Measurements from ENCODE around the gene TP63.

The TP63 gene

GRCh38 chr3:189883113-189883753 lies 252.0 kb downstream of the TP63 start:
- DNase-seq: no peak

DNA sequence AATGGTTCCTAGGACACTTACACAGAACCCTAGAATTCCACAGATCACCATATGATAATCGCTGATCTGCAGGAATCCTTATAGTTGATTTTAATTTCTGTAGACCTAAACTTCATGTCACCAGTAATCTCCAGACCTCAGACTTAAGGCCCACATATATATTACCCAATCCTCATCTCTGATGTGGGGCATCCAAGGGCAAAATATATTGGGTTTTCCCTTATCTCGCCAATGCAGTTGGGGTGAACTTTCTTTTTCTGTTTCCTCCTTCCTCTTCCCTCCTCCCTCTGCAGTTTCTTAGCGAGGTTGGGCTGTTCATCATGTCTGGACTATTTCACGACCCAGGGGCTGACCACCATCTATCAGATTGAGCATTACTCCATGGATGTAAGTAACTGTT lies 259.3 kb downstream of the TP63 start:
- DNase-seq: no peak

DNA sequence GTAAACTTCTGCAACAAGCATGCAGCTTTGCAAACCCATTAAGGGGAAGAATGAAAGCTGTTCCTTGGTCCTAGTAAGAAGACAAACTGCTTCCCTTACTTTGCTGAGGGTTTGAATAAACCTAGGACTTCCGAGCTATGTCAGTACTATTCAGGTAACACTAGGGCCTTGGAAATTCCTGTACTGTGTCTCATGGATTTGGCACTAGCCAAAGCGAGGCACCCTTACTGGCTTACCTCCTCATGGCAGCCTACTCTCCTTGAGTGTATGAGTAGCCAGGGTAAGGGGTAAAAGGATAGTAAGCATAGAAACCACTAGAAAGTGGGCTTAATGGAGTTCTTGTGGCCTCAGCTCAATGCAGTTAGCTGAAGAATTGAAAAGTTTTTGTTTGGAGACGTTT lies 265.3 kb downstream of the TP63 start:
- no peak for DNase-seq

GRCh38 chr3:189897406-189897805 lies 266.2 kb downstream of the TP63 start:
- no peak for DNase-seq

DNA sequence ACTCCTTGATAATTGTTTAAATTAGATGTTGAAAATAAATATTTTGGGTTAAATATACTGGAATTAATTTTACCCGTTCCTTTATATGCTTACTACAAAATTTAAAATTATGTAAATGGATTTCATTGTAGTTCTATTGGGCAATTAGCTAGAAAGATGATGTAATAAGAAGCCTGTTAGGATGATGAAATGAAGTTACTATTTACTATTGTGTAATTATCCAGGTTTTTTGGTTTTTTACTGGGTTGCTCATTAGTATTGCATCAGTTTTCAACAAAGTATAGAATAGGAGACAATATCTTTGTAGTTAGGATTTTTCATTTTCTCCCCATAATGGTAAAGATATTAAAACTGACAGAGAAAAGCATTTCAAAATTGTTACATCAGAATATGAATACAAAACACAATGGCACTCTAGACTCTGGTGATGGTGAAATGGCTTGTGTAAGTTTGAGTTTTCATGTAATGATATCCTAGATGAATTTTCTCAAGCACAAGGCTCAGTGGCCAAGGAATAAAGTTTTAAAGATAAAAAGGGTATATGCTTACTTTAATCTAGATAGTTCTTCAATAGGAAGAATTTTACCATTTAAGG lies 267.5 kb downstream of the TP63 start:
- DNase-seq: no peak

DNA sequence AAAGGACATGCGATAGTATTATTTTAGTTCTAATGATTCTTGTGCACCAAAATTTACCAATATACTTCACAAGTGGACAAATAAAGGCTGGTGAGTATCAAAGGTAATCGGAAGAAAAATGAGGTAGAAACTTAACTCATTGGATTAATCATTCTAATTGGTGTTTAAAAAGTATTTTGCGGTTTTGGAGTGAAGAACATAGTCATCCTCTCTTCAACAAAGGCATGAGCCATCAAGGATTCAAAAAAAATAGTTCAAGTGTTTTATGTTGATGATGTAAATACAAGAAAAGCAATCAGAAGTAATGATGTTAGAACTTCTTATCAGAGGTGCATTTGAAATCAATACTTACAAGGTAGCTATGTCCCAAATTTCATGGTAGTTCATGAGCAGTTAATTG lies 268.0 kb downstream of the TP63 start:
- DNase-seq: no peak

GRCh38 chr3:189900578-189900977 lies 269.4 kb downstream of the TP63 start:
- no peak for DNase-seq

GRCh38 chr3:189901481-189901880 lies 270.3 kb downstream of the TP63 start:
- no peak for DNase-seq

DNA sequence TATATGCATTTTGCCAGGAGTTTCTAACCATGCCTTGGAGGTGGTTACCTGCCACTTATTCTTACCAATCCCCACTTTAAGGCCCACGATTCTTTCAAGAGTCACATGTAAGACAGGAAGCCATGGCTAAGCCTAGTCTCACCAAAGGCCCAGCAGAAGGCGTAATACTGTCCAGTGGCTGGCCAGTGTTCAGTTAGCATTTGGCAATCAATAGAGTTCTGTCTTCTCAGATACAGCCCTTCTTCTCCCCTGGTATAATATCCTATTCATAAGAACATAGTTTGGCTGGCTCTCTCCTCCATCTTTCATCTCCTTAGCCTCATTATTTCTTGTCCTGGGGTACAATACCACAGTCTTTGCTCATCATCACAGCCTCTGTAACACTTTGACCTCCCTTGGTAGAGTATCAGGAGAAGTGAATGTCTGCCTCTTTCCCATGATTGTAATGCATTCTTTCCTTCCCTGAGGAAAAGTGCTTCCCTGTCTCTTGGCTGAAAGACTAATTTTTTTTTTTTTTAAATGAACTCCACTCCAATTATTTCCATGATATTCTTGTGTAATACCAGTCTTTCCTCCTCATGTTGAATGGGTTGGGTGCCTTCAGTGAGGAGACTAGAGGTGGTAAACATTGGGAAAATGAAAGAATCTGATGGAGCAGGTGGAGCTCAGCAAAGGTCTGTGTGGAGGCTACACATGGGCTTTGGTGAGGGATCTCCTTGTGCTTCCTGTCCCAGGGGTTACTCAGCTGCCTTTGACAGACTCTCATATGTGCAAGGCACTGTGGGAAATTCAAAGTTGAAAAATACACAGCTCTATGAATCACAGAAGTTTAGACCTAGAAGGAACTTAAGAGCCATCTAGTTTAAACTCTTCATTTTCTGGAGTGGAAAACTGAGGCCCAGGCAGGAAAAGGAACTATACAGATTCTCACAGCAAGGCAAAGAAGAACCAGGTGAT lies 271.3 kb downstream of the TP63 start:
- no peak for DNase-seq

DNA sequence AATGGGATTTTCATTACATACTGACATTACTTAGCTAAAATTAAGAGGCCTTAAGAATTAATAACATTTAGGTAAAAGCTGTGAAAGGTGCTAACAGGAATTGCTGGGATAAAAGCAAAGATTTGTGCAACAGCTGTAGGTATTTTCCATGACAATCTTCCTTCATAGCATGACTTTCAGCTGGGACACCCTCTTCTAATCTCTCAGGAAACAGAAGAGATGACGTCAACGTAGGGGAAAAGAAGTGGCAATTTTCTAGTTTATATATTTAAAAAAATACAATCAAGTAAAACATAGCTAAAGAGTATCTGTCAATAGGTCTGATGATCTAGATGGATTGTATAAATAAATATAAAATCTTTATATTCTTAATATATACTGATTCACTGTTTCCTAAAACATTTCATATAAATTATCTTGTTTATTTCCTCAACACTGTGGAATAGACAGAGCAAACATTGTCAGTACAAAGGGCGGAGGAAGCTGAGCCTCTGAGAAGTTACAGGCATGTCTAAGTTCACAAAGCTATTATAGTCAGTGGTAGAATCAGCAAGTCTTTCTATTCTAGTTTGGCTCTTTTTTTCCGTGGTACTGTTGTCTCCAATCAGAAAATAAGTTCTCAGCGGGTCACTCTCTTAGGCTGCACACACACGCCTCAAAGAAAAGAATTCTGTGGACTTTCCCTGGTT lies 272.5 kb downstream of the TP63 start:
- no peak for DNase-seq

GRCh38 chr3:189907803-189908202 lies 276.6 kb downstream of the TP63 start:
- DNase-seq: no peak

GRCh38 chr3:189908646-189909045 lies 277.5 kb downstream of the TP63 start:
- DNase-seq: no peak

DNA sequence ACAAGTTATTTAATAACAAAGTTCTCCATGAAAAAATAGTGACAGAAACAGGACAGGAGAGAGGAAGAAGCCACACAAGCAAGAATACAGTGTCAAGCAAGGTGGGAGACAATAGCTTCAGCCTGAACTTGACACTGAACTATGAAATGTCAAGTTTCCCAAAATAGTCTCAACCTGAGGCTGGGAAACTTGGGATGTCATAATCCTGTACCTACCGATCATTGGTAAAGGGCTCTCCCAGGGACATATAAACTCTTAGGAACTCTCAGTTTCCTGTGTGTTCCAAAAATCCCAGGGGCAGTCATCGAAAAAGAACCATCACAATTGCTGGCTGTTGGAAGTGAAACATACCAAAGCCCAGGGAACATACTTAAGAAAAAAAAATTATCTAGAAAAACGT lies 277.9 kb downstream of the TP63 start:
- DNase-seq: no peak

DNA sequence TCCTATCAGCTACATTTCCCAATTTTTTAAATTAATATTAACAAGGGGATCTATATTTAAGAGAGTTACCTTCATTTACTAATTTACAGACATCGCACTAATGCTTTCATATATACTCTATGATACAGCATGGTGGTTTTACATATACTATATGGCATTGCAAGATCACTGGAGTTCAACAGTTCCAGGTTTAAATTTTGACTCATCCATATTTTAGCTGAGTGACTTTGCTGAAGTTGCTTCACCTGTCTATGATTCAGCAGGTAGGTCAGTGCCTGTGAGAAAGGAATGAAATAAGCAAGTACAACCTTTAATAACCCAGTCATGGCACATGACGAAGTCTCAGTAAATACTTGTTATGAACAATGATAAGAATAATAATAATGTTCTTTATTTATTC lies 278.4 kb downstream of the TP63 start:
- DNase-seq: no peak

- DNase-seq: no peak
Measured at GRCh38 chr3:189911001-189911400, 279.8 kb downstream of the TP63 start.

- no peak for DNase-seq
Measured at GRCh38 chr3:189914799-189915198, 283.6 kb downstream of the TP63 start.

- no peak for DNase-seq
Measured at GRCh38 chr3:189921770-189922169, 290.6 kb downstream of the TP63 start.

DNA sequence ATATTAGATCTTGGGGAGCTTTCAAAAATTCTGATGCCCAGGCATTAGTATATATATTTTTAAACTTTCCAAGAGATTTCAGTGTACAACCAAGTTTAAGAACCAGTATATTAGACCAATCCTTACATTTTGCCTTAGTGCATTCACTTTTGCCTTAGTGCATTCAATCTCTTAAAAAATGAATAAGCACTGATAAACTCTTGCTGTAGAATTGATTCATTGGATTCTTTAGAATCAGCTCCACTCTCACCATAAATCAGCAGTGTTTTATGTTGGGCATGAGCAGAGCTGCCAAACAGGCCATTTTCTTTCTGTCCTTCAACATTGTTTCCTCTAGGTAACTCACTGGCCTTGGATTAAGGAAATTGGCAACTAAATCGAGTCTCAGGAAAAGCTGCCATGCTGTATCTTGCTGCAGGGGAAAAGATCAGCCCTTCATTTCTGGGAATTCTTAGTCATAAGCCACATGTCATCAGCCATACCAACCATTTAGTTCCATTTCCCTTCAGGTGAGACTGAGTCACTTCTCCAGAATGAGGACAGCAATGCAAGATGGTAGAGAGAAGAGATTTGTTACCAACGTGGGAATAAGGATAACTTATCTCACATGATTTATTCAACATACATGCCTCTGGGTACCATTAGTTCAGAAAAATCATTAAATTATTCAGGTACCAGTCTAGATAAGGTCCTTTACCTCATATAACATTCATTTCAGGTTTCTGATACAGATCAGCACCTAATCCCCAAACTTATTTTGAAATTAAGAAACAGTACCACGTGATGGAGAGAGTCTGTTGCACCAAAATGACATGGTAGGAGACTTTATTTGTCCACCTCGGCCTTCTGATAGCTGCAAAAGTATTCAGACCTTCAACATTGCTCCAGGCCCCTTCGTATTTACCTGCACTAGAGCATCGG lies 297.0 kb downstream of the TP63 start:
- no peak for DNase-seq

DNA sequence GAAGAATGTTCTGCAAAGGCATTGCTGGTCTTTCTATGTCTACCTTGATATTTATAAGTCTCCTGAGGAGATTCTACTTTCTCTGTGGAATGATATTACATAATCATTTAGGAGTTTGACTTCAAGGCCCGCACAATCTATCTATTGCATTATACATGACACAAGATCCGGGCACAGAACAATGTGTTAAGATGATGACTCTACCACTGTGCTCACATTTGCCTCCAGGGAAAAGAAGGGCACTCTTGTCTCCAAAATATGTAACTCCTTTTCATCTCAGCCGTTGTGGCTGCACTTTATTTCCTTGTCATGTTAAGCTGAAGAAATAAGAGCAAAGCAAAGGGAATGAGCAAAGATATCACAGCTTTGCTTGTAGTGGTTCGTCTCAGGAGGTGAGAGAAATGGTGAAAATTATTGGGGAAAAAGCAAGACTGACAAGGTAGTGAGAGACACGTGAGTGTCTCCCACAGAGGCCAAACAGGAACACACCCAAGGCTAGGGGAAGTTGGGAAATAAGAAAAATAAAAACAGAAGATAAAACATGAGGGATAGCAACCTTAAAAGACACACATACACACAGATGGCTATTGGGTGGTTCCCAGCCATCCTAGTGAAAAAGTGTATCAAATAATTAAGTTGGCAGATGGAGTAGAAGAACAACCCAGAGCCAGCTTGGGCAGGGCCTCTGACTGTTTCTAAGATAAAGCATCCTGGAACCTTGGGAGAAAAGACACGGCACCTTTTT lies 305.2 kb downstream of the TP63 start:
- no peak for DNase-seq

DNA sequence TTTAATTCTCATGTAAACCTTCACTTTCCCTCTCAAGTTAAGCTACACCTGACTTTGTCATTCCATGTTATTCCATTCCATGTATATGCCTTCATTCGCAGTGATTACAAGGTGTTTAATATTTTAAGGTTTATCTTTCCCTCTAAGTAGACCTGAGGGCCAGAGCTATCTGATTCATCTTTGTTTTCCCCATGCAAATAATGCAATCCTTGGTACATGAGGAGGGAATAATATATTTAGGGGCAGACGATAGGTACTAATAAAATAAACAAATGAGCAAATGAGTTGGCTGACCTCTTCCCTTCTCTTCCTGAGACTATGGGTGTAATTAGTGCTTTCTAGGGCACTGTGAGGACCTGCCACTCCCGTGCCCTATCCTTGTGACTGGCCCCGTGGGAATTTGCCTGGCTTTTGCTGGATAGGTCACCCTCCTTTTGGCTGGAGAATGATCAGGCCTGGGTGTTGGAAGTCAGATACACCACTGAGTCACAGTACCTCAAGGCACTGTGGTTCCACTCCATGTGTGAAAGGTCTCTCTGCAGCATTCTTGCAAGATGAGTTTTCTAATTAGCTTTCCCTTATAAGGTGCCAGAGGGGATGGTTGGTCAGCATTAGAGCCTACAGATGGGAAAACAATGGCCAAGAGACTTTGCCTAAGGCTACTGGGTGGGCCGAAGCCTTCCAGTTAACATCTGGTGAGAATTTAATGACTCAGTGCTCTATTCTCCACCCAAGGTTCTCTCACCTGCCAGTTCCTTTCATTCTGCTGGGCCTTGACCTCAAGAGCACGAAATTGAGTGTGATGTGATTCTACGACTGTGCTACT lies 306.3 kb downstream of the TP63 start:
- DNase-seq: no peak

DNA sequence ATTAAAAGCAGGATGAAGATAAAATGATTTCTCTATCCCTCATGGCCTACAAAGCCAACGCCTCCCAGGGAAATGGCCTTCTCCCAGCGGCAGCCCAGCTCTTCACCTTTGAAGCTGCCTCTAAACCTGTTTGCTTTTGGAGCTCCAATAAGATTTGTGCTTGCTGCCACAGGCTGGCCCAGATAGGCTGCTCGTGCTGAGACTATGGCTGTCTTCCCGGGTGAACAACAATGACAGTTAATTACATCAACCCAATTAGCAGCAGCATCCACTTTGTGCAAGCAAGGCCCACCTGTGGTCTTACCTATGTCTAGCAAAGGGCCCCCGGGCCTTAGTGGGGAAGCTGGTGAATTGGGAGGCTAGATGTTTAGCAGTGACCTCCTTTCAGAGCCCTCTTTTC lies 309.9 kb downstream of the TP63 start:
- DNase-seq: no peak

Data from GF-D8 (cell line).